ENCODE results near the gene TTC23.

Gene TTC23

GRCh38 chr15:99249270-99249841 lies at the start of gene TTC23:
TSS of gene TTC23 (minus strand) at chr15:99249581. CDS start at chr15:99228712, 20,869 bp downstream.
- DNase-seq: no peak

- DNase-seq: no peak
Measured at GRCh38 chr15:99296386-99296785, 47.0 kb upstream of the TTC23 start.

GRCh38 chr15:99295840-99296239 lies 46.5 kb upstream of the TTC23 start:
- no peak for DNase-seq

GRCh38 chr15:99291643-99292042 lies 42.3 kb upstream of the TTC23 start:
- DNase-seq: no peak

- no peak for DNase-seq
Measured at GRCh38 chr15:99283717-99284116, 34.3 kb upstream of the TTC23 start.

GRCh38 chr15:99282586-99282985 lies 33.2 kb upstream of the TTC23 start:
- no peak for DNase-seq

DNA sequence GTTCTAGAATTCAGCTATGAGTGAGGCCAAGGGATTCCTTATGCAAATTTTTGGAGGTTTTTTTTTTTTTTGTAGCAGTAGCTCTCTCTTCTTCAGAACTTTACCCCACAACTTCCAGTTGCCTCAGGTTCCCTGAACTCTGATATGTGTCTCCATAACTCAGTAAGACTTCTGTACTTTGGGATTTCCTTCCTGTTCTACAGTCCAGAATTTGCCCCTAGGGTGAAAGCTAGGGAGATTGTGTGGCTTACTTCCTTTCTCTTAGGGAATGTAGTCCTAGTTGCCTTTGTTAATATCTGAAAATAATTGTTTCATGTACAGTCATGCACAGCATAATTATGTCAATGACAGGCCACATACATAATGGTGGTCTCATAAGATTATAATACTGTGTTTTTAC lies 32.7 kb upstream of the TTC23 start:
- DNase-seq: no peak

DNA sequence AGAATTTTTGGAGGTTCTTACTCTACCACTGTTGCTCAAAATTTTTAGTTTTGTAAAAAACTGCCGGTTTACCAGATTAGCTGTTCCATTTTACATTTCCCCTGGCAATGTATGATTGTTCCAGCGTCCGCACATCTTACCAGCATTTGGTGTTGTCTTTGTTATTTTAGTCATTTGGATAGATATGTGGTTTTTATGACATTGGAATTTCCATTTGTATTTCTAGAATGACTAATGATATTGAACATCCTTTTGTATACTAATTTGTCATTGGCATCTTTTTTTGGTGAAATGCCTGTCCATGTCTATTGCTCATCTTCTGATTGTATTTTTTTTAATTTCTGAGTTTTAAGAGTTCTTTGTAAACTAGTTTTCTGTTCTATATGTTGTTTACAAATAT lies 30.4 kb upstream of the TTC23 start:
- peak; percentile 25 for DNase-seq

GRCh38 chr15:99279290-99279689 lies 29.9 kb upstream of the TTC23 start:
- DNase-seq: no peak

DNA sequence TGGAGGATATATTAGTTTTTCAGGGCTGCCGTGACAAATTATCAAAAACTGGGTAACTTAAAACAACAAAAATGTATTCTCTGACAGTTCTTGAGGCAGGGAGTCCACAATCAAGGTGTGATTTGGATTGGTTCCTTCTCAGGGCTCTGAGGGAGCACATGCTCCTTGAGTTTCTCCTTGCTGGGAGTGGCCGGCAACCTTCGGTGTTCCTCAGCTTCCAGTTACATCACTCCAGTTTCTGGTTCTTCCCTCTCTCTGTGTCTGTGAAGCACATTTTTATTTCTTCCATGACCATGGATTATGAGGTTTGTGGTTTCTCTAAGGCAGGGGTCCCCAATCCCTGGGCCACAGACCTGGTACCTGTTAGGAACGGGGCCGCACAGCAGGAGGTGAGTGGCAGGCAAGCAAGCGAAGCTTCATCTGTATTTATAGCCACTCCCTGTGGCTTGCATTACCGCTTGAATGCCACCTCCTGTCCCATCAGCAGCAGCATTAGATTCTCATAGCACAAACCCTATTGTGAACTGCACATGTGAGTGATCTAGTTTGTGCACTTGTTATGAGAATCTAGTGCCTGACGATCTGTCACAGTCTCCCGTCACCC lies 26.2 kb upstream of the TTC23 start:
- no peak for DNase-seq

- no peak for DNase-seq
Measured at GRCh38 chr15:99275061-99275460, 25.7 kb upstream of the TTC23 start.

GRCh38 chr15:99273801-99274200 lies 24.4 kb upstream of the TTC23 start:
- DNase-seq: no peak

DNA sequence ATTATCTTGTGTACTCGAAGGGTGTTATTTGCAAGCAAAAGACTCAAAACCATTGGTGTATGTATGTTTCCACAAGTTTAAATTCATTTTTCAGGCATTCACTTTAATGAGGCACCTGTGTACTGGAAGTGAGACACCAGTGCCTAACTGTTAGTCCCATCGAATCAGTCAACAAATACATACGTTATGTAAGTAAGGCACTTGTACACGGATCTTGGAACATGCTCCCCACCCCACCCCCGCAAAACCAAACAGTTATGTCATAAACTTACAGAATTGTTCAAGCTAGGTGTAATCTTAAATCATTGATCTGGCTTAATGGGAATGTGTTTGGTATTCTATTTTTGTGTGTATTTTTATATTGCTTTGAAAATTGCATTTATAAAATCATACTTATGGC lies 19.1 kb upstream of the TTC23 start:
- DNase-seq: no peak

DNA sequence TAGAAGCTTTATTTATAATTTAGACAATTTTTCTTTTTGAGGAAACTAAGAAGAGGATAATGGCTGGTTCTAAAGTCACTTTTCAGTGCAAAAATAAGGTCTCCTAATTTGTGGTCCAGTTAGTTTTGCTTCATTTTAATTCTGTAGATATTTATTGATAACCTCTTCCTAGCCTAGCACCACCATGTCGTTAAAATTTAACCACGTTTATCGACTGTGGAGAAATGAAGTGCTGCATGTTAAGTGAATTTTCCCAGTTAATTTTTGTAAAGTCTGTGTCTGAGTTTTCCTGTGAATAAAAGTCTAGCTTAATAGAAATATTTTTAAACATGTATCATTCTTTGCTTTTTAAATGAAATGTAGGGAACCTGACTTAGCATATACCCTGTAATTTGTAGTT lies 18.6 kb upstream of the TTC23 start:
- no peak for DNase-seq

GRCh38 chr15:99265541-99266070 lies 16.2 kb upstream of the TTC23 start:
- DNase-seq: no peak

GRCh38 chr15:99264125-99264524 lies 14.7 kb upstream of the TTC23 start:
- DNase-seq: no peak

- DNase-seq: no peak
Measured at GRCh38 chr15:99257107-99257750, 7.8 kb upstream of the TTC23 start.

DNA sequence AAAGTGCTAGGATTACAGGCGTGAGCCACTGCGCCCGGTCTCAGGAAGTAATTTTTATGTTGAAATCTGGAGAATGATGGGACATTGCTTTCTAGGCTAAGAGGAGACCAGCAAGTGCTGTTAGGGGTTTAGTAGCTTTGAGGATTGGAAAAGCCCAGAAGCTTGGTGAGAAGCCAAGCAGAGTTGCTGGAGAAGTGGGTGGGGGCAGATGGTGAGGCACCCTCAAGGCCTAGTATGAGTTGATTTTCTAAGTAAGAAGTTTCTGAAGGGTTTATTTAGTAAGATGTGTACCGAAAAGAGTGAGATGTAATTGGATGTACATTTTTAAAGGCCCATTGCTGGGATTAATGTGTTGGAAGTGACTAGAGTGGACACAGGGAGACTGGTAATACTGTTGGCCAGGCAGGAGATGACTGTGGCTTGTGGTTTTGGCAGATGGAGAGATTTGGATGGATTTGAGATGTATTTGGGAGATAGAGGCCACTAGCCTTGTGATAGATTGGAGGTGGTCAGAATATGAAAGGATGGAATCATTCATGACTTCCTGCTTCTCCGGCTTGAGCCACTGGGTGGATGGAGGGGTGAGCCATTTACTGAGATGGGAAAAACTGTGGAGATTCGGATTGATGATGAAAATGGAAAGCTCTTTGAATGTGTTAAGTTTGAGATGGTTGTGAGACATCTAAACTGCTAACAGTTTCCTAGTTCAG lies 4.2 kb upstream of the TTC23 start:
- peak; percentile 35 for DNase-seq

DNA sequence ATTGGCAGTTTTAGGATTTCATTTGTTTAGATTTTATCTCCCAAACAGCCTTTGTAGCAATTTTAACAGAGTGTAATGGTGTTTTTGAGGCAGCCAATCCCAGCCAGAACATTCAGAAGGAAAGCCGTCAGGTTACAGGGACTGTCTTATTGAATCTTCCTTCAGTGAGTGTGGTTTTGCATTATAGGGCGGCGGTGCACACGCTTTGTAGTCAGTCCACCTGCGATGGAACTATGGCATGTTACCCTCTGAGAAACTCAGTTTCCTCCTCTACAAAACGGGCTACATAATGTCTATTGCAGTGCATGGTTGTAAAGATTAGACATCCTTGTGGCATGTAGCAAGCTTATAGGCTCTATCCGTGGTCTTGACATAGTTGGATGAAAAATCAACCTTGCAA lies 2.9 kb upstream of the TTC23 start:
- no peak for DNase-seq

DNA sequence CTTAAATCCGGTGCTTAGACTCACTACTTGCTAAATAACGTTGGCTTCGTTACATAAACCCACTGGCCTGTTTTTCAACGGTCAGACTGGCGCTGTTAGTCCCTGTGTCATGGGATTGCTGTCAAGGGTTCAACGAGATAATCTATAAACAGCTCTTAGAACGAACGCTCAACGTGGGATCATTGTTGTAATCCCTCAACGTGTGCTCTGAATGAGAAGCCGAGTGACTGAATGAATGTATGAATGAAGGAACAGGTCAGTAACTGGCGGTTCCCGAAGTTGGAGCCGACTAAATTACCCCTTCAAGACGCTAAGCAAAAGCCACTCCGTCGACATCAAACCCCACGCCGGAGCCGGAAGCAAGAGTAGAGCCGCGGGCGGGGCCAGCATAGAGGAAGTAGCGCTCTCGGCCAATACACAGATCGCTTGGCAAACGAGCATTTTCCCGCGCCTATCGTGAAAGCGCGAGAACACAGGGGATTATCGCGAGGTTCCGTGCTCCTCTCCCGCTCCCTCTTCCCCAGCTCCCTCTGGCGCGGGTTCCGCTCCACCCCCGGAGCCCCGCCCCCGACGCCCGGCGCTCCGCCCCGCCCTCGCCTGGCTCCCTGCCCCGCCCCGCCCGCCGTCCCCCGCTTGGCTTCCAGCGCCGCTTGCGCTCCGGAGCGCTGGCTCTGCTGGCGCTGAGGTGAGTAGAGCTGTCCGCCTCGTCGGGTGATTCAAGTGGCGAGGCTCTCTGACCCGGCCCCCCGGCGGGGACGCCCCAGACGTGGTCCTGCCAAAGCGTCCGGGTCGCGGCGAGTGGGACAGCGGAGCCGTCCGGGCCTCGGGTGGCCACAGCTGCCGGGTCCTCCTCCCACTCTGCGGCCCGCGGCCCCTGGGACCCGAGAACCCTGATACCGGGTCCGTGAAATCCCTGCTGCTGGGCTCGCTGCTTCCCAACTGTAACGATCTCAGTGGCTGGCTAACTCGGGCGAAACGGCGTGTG lies 1.8 kb upstream of the TTC23 start, which contains the start of gene LRRC28:
Gene LRRC28, plus strand, starts transcription at position 625 of the 985 bp plus-strand sequence. CDS start 4,477 bp downstream, outside the sequence.
- peak; percentile 97 for DNase-seq

DNA sequence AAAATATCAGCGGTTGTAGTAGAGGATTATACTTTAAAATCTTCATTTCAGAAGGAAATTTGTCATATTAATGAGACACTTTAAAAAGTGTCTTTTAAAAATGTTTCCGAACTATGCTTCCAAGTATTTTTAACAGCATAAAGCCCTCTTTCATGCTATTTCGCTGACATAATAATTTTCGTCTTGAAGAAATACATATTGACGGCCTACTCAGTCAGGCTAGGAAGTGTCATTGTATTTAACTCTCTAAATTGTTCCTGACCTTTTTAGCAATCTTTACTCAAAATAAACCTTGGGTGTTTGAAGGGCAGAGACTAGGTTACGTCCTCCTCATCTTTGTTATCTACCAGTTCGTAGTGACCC lies 1.1 kb upstream of the TTC23 start:
- DNase-seq: no peak

- no peak for DNase-seq
Measured at GRCh38 chr15:99250001-99250400, 620 bp upstream of the TTC23 start.
